IgD-negative memory B cell (primary cell): ENCODE results near the gene MIOX. TPM values are rescaled to one million over a fixed set of nuclear protein-coding genes. Genes with fewer than 3 reads are reported as not detected.

ENCODE experiments used
- H3K27ac Mint-ChIP-seq, 3 donors: one replicate each; pipeline ENCODE4 v1.8.0; 2020 to 2022; ENCODE audit warnings: mild to moderate bottlenecking in 3 of 3, mixed read lengths in 3 of 3, moderate library complexity in 1 of 3
- H3K27me3 Mint-ChIP-seq: one replicate; pipeline ENCODE4 v1.8.0; 2021; ENCODE audit warnings: mixed read lengths
- H3K36me3 Mint-ChIP-seq: one replicate; pipeline ENCODE4 v1.8.0; 2020; ENCODE audit warnings: mild to moderate bottlenecking, mixed read lengths
- H3K4me1 Mint-ChIP-seq, 3 donors: one replicate each; pipeline ENCODE4 v1.8.0; 2020 to 2022; ENCODE audit warnings: mixed read lengths in 3 of 3, mild to moderate bottlenecking in 1 of 3
- H3K4me3 Mint-ChIP-seq, 4 donors: one replicate each; pipeline ENCODE4 v1.8.0; 2020 to 2022; ENCODE audit warnings: mild to moderate bottlenecking in 4 of 4, mixed read lengths in 4 of 4, moderate library complexity in 3 of 4
- H3K9me3 Mint-ChIP-seq, 3 donors: one replicate each; pipeline ENCODE4 v1.8.0; 2020 to 2021; ENCODE audit warnings: mixed read lengths in 3 of 3, mild to moderate bottlenecking in 1 of 3
- polyA plus RNA-seq: library from polyadenylated mRNA; unstranded; fragments of 300-500 nt; fragmentation: Illumina TruSeq; gene quantifications from one replicate; pipeline ENCODE4 v1.2.3, GENCODE V29; 2021

Gene MIOX
- not detected for polyA plus RNA-seq

- Mint-ChIP-seq H3K36me3 (no peaks in the 10 kb centered on the region), H3K27me3 (peaks cover 9% of the 10 kb centered on the region), H3K4me3 (peak within 1 kb of the TSS in 3 of 4 donors; percentile 13 to 58 (median 25)), H3K9me3 (no peaks in the 10 kb centered on the region), H3K27ac (peak within 1 kb of the TSS in 1 of 3 donors; percentile 62), H3K4me1 (peaks cover 3 to 7% (median 5%) of the 10 kb centered on the region in 3 donors)
Observed at GRCh38 chr22:50486561-50487289, at the start of gene MIOX. MIOX (plus strand) TSS chr22:50486859; CDS start chr22:50486898, 39 bp downstream.

- H3K4me1 Mint-ChIP-seq: no peaks in the 10 kb centered on the region
- H3K4me3 Mint-ChIP-seq: no peak overlapping the region
- peaks cover 3% of the 10 kb centered on the region for H3K36me3 Mint-ChIP-seq
- H3K27me3 Mint-ChIP-seq: no peaks in the 10 kb centered on the region
- no peak overlapping the region for H3K27ac Mint-ChIP-seq
- H3K9me3 Mint-ChIP-seq: no peaks in the 10 kb centered on the region
Observed at GRCh38 chr22:50437511-50438304, 49.0 kb upstream of the MIOX start.

- Mint-ChIP-seq H3K27ac (no peak overlapping the region), H3K36me3 (peaks cover 3% of the 10 kb centered on the region)
Observed at GRCh38 chr22:50438305-50439275, 48.1 kb upstream of the MIOX start.

GRCh38 chr22:50439314-50439870, 47.3 kb upstream of the MIOX start:
- Mint-ChIP-seq H3K27ac (no peak overlapping the region), H3K36me3 (peaks cover 3% of the 10 kb centered on the region), H3K9me3 (no peaks in the 10 kb centered on the region), H3K4me3 (no peak overlapping the region), H3K4me1 (no peaks in the 10 kb centered on the region), H3K27me3 (no peaks in the 10 kb centered on the region)

More at GRCh38 chr22:50438305-50439275, 48.1 kb upstream of the MIOX start:
- Mint-ChIP-seq H3K4me3 (no peak overlapping the region), H3K9me3 (no peaks in the 10 kb centered on the region), H3K27me3 (no peaks in the 10 kb centered on the region), H3K4me1 (no peaks in the 10 kb centered on the region)

GRCh38 chr22:50439871-50440331, 46.8 kb upstream of the MIOX start:
- H3K27me3 Mint-ChIP-seq: no peaks in the 10 kb centered on the region
- no peak overlapping the region for H3K4me3 Mint-ChIP-seq
- H3K36me3 Mint-ChIP-seq: peaks cover 3% of the 10 kb centered on the region
- H3K4me1 Mint-ChIP-seq: no peaks in the 10 kb centered on the region
- H3K9me3 Mint-ChIP-seq: no peaks in the 10 kb centered on the region
- H3K27ac Mint-ChIP-seq: no peak overlapping the region

- Mint-ChIP-seq H3K4me1 (peaks cover 4 to 6% (median 6%) of the 10 kb centered on the region in 3 donors), H3K27me3 (no peaks in the 10 kb centered on the region), H3K36me3 (peaks cover 3% of the 10 kb centered on the region), H3K9me3 (no peaks in the 10 kb centered on the region), H3K27ac (no peak overlapping the region), H3K4me3 (no peak overlapping the region)
Observed at GRCh38 chr22:50440544-50441249, 46.0 kb upstream of the MIOX start.

GRCh38 chr22:50441428-50441993, 45.1 kb upstream of the MIOX start:
- H3K36me3 Mint-ChIP-seq: peaks cover 3% of the 10 kb centered on the region
- H3K27me3 Mint-ChIP-seq: no peaks in the 10 kb centered on the region
- H3K4me1 Mint-ChIP-seq: peaks cover 4 to 9% (median 9%) of the 10 kb centered on the region in 3 donors
- no peak overlapping the region for H3K27ac Mint-ChIP-seq
- H3K4me3 Mint-ChIP-seq: no peak overlapping the region
- no peaks in the 10 kb centered on the region for H3K9me3 Mint-ChIP-seq

- H3K27me3 Mint-ChIP-seq: no peaks in the 10 kb centered on the region
- H3K4me1 Mint-ChIP-seq: peaks cover 4 to 9% (median 9%) of the 10 kb centered on the region in 3 donors
- H3K36me3 Mint-ChIP-seq: peaks cover 3% of the 10 kb centered on the region
- H3K27ac Mint-ChIP-seq: peak overlapping the region; percentile 31 to 50 (median 35)
- H3K9me3 Mint-ChIP-seq: no peaks in the 10 kb centered on the region
- H3K4me3 Mint-ChIP-seq: no peak overlapping the region
Observed at GRCh38 chr22:50443197-50443596, 43.5 kb upstream of the MIOX start.

- Mint-ChIP-seq H3K9me3 (no peaks in the 10 kb centered on the region), H3K4me1 (peaks cover 4 to 13% (median 12%) of the 10 kb centered on the region in 3 donors), H3K36me3 (peaks cover 3% of the 10 kb centered on the region), H3K4me3 (no peak overlapping the region), H3K27ac (peak overlapping the region in 2 of 3 donors; percentile 31 to 50), H3K27me3 (no peaks in the 10 kb centered on the region)
Observed at GRCh38 chr22:50443801-50444625, 42.6 kb upstream of the MIOX start.

GRCh38 chr22:50444663-50445062, 42.0 kb upstream of the MIOX start:
- Mint-ChIP-seq H3K4me1 (peaks cover 8 to 17% (median 15%) of the 10 kb centered on the region in 3 donors), H3K27ac (peak overlapping the region in 2 of 3 donors; percentile 74 to 78), H3K36me3 (peaks cover 3% of the 10 kb centered on the region), H3K27me3 (no peaks in the 10 kb centered on the region), H3K4me3 (no peak overlapping the region), H3K9me3 (no peaks in the 10 kb centered on the region)

- peaks cover 3% of the 10 kb centered on the region for H3K36me3 Mint-ChIP-seq
- peak overlapping the region in 2 of 4 donors; percentile 18 to 65 for H3K4me3 Mint-ChIP-seq
- peaks cover 12 to 18% (median 18%) of the 10 kb centered on the region in 3 donors for H3K4me1 Mint-ChIP-seq
- peak overlapping the region; percentile 73 to 78 (median 74) for H3K27ac Mint-ChIP-seq
- no peaks in the 10 kb centered on the region for H3K27me3 Mint-ChIP-seq
- no peaks in the 10 kb centered on the region for H3K9me3 Mint-ChIP-seq
Observed at GRCh38 chr22:50445071-50445879, 41.4 kb upstream of the MIOX start.
